OCI-LY1 (cell line): ENCODE results near the gene MYO3B.

ENCODE experiments used
- H2AFZ ChIP-seq: fragments of 200-600 bp; sonication (generic), shearing (Covaris generic); 2 replicates; pipeline ENCODE4 v1.6.0; 2014; ENCODE audit warnings: antibody characterized with exemption, mild to moderate bottlenecking, low read length
- H3F3A ChIP-seq: fragments of 200-600 bp; sonication (generic), shearing (Covaris generic); 2 replicates; pipeline ENCODE4 v1.6.0; 2014; ENCODE audit warnings: mild to moderate bottlenecking, antibody characterized with exemption, low read length, moderate library complexity; ENCODE audit not compliant: insufficient read depth
- H3K27ac ChIP-seq: fragments of 200-600 bp; sonication (generic); 2 replicates; pipeline ENCODE4 v1.5.1; 2014; ENCODE audit warnings: low read length, mixed run types, mild to moderate bottlenecking, low read depth; ENCODE audit not compliant: poor library complexity, severe bottlenecking
- H3K27me3 ChIP-seq: fragments of 200-600 bp; sonication (generic); 2 replicates; pipeline ENCODE4 v1.6.0; 2014; ENCODE audit warnings: antibody characterized with exemption, mild to moderate bottlenecking, low read length, moderate library complexity; ENCODE audit not compliant: insufficient read depth
- H3K36me3 ChIP-seq: fragments of 200-600 bp; sonication (generic); 2 replicates; pipeline ENCODE4 v1.6.1; 2014; ENCODE audit warnings: mild to moderate bottlenecking, antibody characterized with exemption, low read length, moderate library complexity, mixed read lengths; ENCODE audit not compliant: insufficient read depth
- H3K4me1 ChIP-seq: fragments of 200-600 bp; sonication (generic); 2 replicates; pipeline ENCODE4 v1.5.1; 2014; ENCODE audit warnings: mild to moderate bottlenecking, low read length, moderate library complexity; ENCODE audit not compliant: insufficient read depth, severe bottlenecking
- H3K4me2 ChIP-seq: fragments of 200-600 bp; sonication (generic), shearing (Covaris generic); 2 replicates; pipeline ENCODE4 v1.6.1; 2014; ENCODE audit warnings: low read length
- H3K4me3 ChIP-seq: fragments of 200-600 bp; sonication (generic); 2 replicates; pipeline ENCODE4 v1.5.1; 2014; ENCODE audit warnings: low read length, low read depth, mild to moderate bottlenecking, mixed read lengths; ENCODE audit not compliant: poor library complexity, severe bottlenecking
- H3K79me2 ChIP-seq: fragments of 200-600 bp; shearing (Covaris generic); 2 replicates; pipeline ENCODE4 v1.6.1; 2016; ENCODE audit warnings: mixed run types, low read length, mixed read lengths; ENCODE audit not compliant: insufficient read depth
- H3K9ac ChIP-seq: fragments of 200-600 bp; sonication (generic), shearing (Covaris generic); 2 replicates; pipeline ENCODE4 v1.6.1; 2014; ENCODE audit warnings: mild to moderate bottlenecking, low read length, mixed read lengths
- H3K9me2 ChIP-seq: fragments of 200-600 bp; sonication (generic), shearing (Covaris generic); 2 replicates; pipeline ENCODE4 v1.6.1; 2014; ENCODE audit warnings: low read depth, mild to moderate bottlenecking, low read length, mixed read lengths
- H3K9me3 ChIP-seq: fragments of 200-600 bp; shearing (Covaris generic); 2 replicates; pipeline ENCODE4 v1.6.1; 2014; ENCODE audit warnings: low read length, mixed read lengths
- H4K20me1 ChIP-seq: fragments of 200-600 bp; sonication (generic), shearing (Covaris generic); 2 replicates; pipeline ENCODE4 v1.6.0; 2016; ENCODE audit warnings: mild to moderate bottlenecking, low read length; ENCODE audit not compliant: insufficient read depth
- EZH2 ChIP-seq: fragments of 200-600 bp; sonication (generic), shearing (Covaris generic); IDR thresholded peaks from 2 replicates; pipeline ENCODE4 v1.8.0; 2017; ENCODE audit warnings: borderline replicate concordance, mixed run types, mild to moderate bottlenecking, antibody characterized with exemption, low read length, moderate library complexity, mixed read lengths
- TF ChIP-seq, protein P1 (sequence below): fragments of 200-600 bp; sonication (generic), shearing (Covaris generic); IDR thresholded peaks from 2 replicates; pipeline ENCODE4 v1.5.1; 2017; ENCODE audit warnings: mild to moderate bottlenecking, antibody characterized with exemption, low read length, moderate library complexity, mixed read lengths

MYO3B gene

DNA sequence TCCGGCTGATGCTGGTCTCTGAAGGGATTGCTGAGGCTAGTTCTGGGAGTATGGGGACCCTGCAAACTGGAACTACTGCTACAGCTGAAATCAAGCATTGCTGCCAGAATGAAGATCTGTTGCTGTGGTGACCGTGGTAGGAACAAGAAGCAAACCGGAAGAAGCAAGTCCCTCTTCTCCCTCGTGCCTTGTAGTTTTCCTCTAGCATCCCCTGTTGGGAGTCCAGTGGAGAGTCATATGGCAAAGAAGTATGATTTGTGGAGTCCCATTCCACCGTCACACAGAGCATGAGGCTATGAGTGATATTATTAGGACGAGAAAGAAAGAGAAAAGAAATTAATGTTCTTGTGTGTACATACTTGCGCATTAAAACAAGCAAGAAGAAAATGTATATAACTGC is 398.3 kb downstream of the MYO3B start:
- H3K4me3 ChIP-seq: no peak overlapping the region
- no peak overlapping the region for H3K27ac ChIP-seq
- no peaks in the 10 kb centered on the region for H3K4me1 ChIP-seq
- no peaks in the 10 kb centered on the region for H4K20me1 ChIP-seq
- H3K9me2 ChIP-seq: no peaks in the 10 kb centered on the region; the same call in 1 of the 2 replicates
- no peak overlapping the region for H3K4me2 ChIP-seq
- H3K9ac ChIP-seq: no peak overlapping the region
- no peaks in the 10 kb centered on the region for H3K27me3 ChIP-seq
- no peaks in the 10 kb centered on the region for H3K9me3 ChIP-seq
- no peaks in the 10 kb centered on the region for H3K36me3 ChIP-seq
- H3F3A ChIP-seq: no peaks in the 10 kb centered on the region
- TF ChIP-seq, protein P1, sequence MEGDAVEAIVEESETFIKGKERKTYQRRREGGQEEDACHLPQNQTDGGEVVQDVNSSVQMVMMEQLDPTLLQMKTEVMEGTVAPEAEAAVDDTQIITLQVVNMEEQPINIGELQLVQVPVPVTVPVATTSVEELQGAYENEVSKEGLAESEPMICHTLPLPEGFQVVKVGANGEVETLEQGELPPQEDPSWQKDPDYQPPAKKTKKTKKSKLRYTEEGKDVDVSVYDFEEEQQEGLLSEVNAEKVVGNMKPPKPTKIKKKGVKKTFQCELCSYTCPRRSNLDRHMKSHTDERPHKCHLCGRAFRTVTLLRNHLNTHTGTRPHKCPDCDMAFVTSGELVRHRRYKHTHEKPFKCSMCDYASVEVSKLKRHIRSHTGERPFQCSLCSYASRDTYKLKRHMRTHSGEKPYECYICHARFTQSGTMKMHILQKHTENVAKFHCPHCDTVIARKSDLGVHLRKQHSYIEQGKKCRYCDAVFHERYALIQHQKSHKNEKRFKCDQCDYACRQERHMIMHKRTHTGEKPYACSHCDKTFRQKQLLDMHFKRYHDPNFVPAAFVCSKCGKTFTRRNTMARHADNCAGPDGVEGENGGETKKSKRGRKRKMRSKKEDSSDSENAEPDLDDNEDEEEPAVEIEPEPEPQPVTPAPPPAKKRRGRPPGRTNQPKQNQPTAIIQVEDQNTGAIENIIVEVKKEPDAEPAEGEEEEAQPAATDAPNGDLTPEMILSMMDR: no peak
- no peak for TF ChIP-seq EZH2
- no peak overlapping the region for H2AFZ ChIP-seq
- no peaks in the 10 kb centered on the region for H3K79me2 ChIP-seq

DNA sequence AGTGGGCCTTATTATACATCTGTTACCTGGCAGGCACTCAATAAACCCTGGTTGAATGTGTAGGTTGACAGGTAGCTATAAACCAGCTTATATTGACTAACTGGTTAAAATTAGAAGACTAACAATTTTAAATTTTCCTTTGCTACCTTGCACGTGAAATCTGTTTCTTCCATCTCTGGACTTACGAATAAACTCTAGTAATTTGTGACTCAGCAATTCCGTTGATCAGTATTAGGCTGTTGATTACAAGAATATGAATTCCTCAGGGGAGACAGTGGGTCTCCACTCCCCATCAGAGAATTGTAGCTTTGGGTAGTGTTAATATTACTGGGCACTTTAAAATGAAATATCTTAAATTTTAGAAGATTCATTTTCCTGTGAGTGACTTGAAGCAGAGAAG is 399.4 kb downstream of the MYO3B start:
- Histone ChIP-seq H3K27ac (no peak overlapping the region), H3K79me2 (no peaks in the 10 kb centered on the region)
- TF ChIP-seq EZH2: no peak
- TF ChIP-seq, protein P1: no peak

DNA sequence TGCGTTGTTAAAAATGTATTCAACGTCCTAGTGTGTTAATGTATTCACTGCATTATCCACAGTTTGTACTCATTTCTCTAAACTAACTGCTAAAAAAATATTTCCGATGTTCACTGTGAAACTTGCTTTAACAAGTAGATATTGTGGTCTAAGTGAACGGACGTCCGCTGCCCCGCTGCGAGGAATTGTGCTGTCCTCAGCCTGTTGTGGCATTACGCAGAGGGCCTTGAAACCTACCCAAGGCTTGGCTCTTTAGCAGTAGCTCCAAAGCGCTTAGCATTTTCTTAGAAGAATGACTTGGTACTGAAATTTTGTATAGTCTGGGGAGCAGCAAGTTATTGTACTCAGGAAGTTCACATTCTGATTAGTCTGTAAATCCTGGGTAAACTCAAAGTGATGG is 400.7 kb downstream of the MYO3B start:
- H3K9me3 ChIP-seq: no peaks in the 10 kb centered on the region
- H3K4me3 ChIP-seq: no peak overlapping the region
- H3K4me1 ChIP-seq: no peaks in the 10 kb centered on the region
- no peak overlapping the region for H3K27ac ChIP-seq
- no peaks in the 10 kb centered on the region for H4K20me1 ChIP-seq
- no peak overlapping the region for H3K4me2 ChIP-seq
- H3K9ac ChIP-seq: no peak overlapping the region
- H2AFZ ChIP-seq: no peak overlapping the region
- no peaks in the 10 kb centered on the region for H3K36me3 ChIP-seq
- TF ChIP-seq EZH2: no peak
- TF ChIP-seq, protein P1: no peak
- no peaks in the 10 kb centered on the region for H3K27me3 ChIP-seq
- no peaks in the 10 kb centered on the region for H3K79me2 ChIP-seq
- H3F3A ChIP-seq: no peaks in the 10 kb centered on the region
- no peaks in the 10 kb centered on the region; the same call in 1 of the 2 replicates for H3K9me2 ChIP-seq

More for the DNA sequence above, 399.4 kb downstream of the MYO3B start:
- Histone ChIP-seq H3K9me2 (no peaks in the 10 kb centered on the region; the same call in 1 of the 2 replicates), H2AFZ (no peak overlapping the region), H3K27me3 (no peaks in the 10 kb centered on the region), H3K4me1 (no peaks in the 10 kb centered on the region), H4K20me1 (no peaks in the 10 kb centered on the region), H3K9ac (no peak overlapping the region), H3F3A (no peaks in the 10 kb centered on the region), H3K4me3 (no peak overlapping the region), H3K9me3 (no peaks in the 10 kb centered on the region), H3K4me2 (no peak overlapping the region), H3K36me3 (no peaks in the 10 kb centered on the region)
